Coronary artery (tissue), 2 donors: ENCODE data around the gene ZNF618.

Experiments used
- DNase-seq: peaks from one replicate; pipeline ENCODE4 v3.0.0-alpha.2; 2017; ENCODE audit warnings: low spot score
- H3K27ac ChIP-seq, 2 donors: fragments of 200-600 bp; sonication (generic); one replicate each; pipeline ENCODE4 v1.5.1; 2016 to 2019
- H3K4me3 ChIP-seq: fragments of 200-600 bp; sonication (generic); 2 replicates; pipeline ENCODE4 v1.5.1; 2016; ENCODE audit warnings: mild to moderate bottlenecking, moderate library complexity
- TF ChIP-seq, protein P1 (sequence below): fragments of 200-600 bp; sonication (generic); IDR thresholded peaks from one replicate; pipeline ENCODE4 v1.5.1; 2019; ENCODE audit warnings: antibody characterized with exemption

The ZNF618 gene

GRCh38 chr9:114060070-114060469 is 184.0 kb downstream of the ZNF618 start:
- no peak for DNase-seq

GRCh38 chr9:114060711-114061110 is 184.6 kb downstream of the ZNF618 start:
- TF ChIP-seq, protein P1, sequence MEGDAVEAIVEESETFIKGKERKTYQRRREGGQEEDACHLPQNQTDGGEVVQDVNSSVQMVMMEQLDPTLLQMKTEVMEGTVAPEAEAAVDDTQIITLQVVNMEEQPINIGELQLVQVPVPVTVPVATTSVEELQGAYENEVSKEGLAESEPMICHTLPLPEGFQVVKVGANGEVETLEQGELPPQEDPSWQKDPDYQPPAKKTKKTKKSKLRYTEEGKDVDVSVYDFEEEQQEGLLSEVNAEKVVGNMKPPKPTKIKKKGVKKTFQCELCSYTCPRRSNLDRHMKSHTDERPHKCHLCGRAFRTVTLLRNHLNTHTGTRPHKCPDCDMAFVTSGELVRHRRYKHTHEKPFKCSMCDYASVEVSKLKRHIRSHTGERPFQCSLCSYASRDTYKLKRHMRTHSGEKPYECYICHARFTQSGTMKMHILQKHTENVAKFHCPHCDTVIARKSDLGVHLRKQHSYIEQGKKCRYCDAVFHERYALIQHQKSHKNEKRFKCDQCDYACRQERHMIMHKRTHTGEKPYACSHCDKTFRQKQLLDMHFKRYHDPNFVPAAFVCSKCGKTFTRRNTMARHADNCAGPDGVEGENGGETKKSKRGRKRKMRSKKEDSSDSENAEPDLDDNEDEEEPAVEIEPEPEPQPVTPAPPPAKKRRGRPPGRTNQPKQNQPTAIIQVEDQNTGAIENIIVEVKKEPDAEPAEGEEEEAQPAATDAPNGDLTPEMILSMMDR: no peak
- DNase-seq: no peak
- H3K27ac ChIP-seq: peak overlapping the region in 1 of 2 donors; percentile 85

More at GRCh38 chr9:114060070-114060469, 184.0 kb downstream of the ZNF618 start:
- H3K27ac ChIP-seq: peak overlapping the region; percentile 78 to 85
- TF ChIP-seq, protein P1: no peak
- H3K4me3 ChIP-seq: no peak overlapping the region

DNA sequence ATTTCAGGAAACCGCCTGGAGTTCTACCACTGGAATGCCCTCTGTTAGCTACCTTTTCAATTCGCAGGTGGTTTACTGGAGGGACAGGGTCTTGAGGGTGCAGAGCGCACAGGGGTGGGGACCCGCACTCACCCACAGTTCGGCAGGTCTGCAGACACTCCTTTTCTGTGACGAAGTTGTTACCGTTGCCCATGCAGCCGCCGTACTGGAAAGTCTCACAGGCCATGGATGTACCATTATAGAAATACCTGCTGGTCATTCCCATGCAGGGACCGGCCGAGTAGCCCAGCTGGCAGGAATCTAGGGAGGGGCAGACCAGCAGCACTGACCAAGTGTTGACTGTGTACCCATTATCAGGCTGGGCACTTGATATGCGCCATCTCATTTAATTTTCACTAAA is 185.2 kb downstream of the ZNF618 start:
- Histone ChIP-seq H3K4me3 (no peak overlapping the region), H3K27ac (no peak overlapping the region)
- no peak for DNase-seq
- TF ChIP-seq, protein P1: no peak

More at GRCh38 chr9:114060711-114061110, 184.6 kb downstream of the ZNF618 start:
- H3K4me3 ChIP-seq: no peak overlapping the region

GRCh38 chr9:114061830-114062474 is 185.8 kb downstream of the ZNF618 start:
- Histone ChIP-seq H3K4me3 (no peak overlapping the region), H3K27ac (no peak overlapping the region)
- TF ChIP-seq, protein P1: no peak
- no peak for DNase-seq

- DNase-seq: no peak
- no peak overlapping the region for H3K4me3 ChIP-seq
Observed at GRCh38 chr9:114065304-114065703, 189.2 kb downstream of the ZNF618 start.

GRCh38 chr9:114069476-114070187 is 193.5 kb downstream of the ZNF618 start:
- Histone ChIP-seq H3K4me3 (no peak overlapping the region), H3K27ac (no peak overlapping the region)
- no peak for DNase-seq
- TF ChIP-seq, protein P1: no peak

More at GRCh38 chr9:114065304-114065703, 189.2 kb downstream of the ZNF618 start:
- TF ChIP-seq, protein P1: no peak
- no peak overlapping the region for H3K27ac ChIP-seq
